H9 (cell line): ENCODE measurements around the gene KAT8. TPM values are rescaled to one million over a fixed set of nuclear protein-coding genes. Genes with fewer than 3 reads are reported as not detected.

Experiments used
- DNase-seq: peaks from one replicate; pipeline ENCODE4 v3.0.0-alpha.2; 2017
- H2AFZ ChIP-seq: one replicate; pipeline ENCODE4 v1.6.1; 2013; ENCODE audit warnings: mild to moderate bottlenecking, low read length, control low read depth, moderate library complexity
- H2AK5ac ChIP-seq: 2 replicates; pipeline ENCODE4 v1.6.1; 2013; ENCODE audit warnings: low read length, control low read depth, mixed read lengths; ENCODE audit not compliant: insufficient read length
- H2BK120ac ChIP-seq: one replicate; pipeline ENCODE4 v1.6.1; 2013; ENCODE audit warnings: low read depth, mild to moderate bottlenecking, low read length, control low read depth, inconsistent platforms; ENCODE audit not compliant: poor library complexity, severe bottlenecking
- H2BK12ac ChIP-seq: 2 replicates; pipeline ENCODE4 v1.6.1; 2013; ENCODE audit warnings: low read length, control low read depth, mixed read lengths, low read depth; ENCODE audit not compliant: insufficient read length
- H2BK15ac ChIP-seq: 2 replicates; pipeline ENCODE4 v1.6.1; 2013; ENCODE audit warnings: low read depth, low read length, control low read depth
- H2BK20ac ChIP-seq: one replicate; pipeline ENCODE4 v1.6.1; 2013; ENCODE audit warnings: low read depth, mild to moderate bottlenecking, low read length, control low read depth, inconsistent platforms; ENCODE audit not compliant: poor library complexity, severe bottlenecking
- H2BK5ac ChIP-seq: 2 replicates; pipeline ENCODE4 v1.6.1; 2013; ENCODE audit warnings: low read length, control low read depth, mixed read lengths; ENCODE audit not compliant: insufficient read length
- H3K14ac ChIP-seq: 2 replicates; pipeline ENCODE4 v1.6.1; 2013; ENCODE audit warnings: low read length, control low read depth; ENCODE audit not compliant: insufficient read depth
- H3K18ac ChIP-seq: 2 replicates; pipeline ENCODE4 v1.6.1; 2013; ENCODE audit warnings: low read depth, mild to moderate bottlenecking, mixed read lengths, low read length, control low read depth; ENCODE audit not compliant: insufficient read length
- H3K23ac ChIP-seq: 2 replicates; pipeline ENCODE4 v1.6.1; 2013; ENCODE audit warnings: low read length, control low read depth, mixed read lengths, low read depth; ENCODE audit not compliant: insufficient read length
- H3K23me2 ChIP-seq: 2 replicates; pipeline ENCODE4 v1.6.1; 2013; ENCODE audit warnings: low read depth, mild to moderate bottlenecking, mixed read lengths, low read length, control low read depth; ENCODE audit not compliant: insufficient read length, poor library complexity, severe bottlenecking
- H3K27ac ChIP-seq: 2 replicates; pipeline ENCODE4 v1.5.1; 2013; ENCODE audit warnings: low read length, control low read depth, mixed read lengths, low read depth; ENCODE audit not compliant: insufficient read length
- H3K27me3 ChIP-seq: 2 replicates; pipeline ENCODE4 v1.6.1; 2013; ENCODE audit warnings: low read length, control low read depth, inconsistent platforms; ENCODE audit not compliant: insufficient read depth
- H3K4ac ChIP-seq: 2 replicates; pipeline ENCODE4 v1.6.1; 2013; ENCODE audit warnings: low read depth, mild to moderate bottlenecking, control low read depth, inconsistent platforms, low read length, moderate library complexity
- H3K4me1 ChIP-seq: 2 replicates; pipeline ENCODE4 v1.6.1; 2013; ENCODE audit warnings: low read length, control low read depth, inconsistent platforms; ENCODE audit not compliant: insufficient read depth
- H3K4me2 ChIP-seq: 2 replicates; pipeline ENCODE4 v1.6.1; 2013; ENCODE audit warnings: low read length, control low read depth, mixed read lengths; ENCODE audit not compliant: insufficient read length, insufficient read depth
- H3K56ac ChIP-seq: 2 replicates; pipeline ENCODE4 v1.6.1; 2013; ENCODE audit warnings: low read depth, mild to moderate bottlenecking, mixed read lengths, low read length, control low read depth; ENCODE audit not compliant: insufficient read length
- H3K79me1 ChIP-seq: 2 replicates; pipeline ENCODE4 v1.6.1; 2013; ENCODE audit warnings: low read depth, mild to moderate bottlenecking, moderate library complexity, low read length, control low read depth, inconsistent platforms; ENCODE audit not compliant: insufficient read depth, poor library complexity, severe bottlenecking
- H3K79me2 ChIP-seq: 2 replicates; pipeline ENCODE4 v1.6.1; 2013; ENCODE audit warnings: low read length, control low read depth, inconsistent platforms; ENCODE audit not compliant: insufficient read depth
- H3K9ac ChIP-seq: 2 replicates; pipeline ENCODE4 v1.6.1; 2013; ENCODE audit warnings: low read length, control low read depth, mixed read lengths; ENCODE audit not compliant: insufficient read length; ENCODE audit errors: extremely low read depth
- H3K9me3 ChIP-seq: one replicate; pipeline ENCODE4 v1.6.1; 2013; ENCODE audit warnings: low read depth, low read length, inconsistent platforms; ENCODE audit not compliant: control insufficient read depth
- H3T11ph ChIP-seq: one replicate; pipeline ENCODE4 v1.6.1; 2013; ENCODE audit warnings: mild to moderate bottlenecking, low read length, control low read depth, inconsistent platforms
- H4K20me1 ChIP-seq: one replicate; pipeline ENCODE4 v1.6.1; 2013; ENCODE audit not compliant: control insufficient read depth, insufficient read length, insufficient read depth
- H4K5ac ChIP-seq: 2 replicates; pipeline ENCODE4 v1.6.1; 2013; ENCODE audit warnings: low read depth, mild to moderate bottlenecking, mixed read lengths, low read length, control low read depth; ENCODE audit not compliant: insufficient read length
- H4K8ac ChIP-seq: replicated peaks from 2 replicates; pipeline ENCODE4 v1.6.1; 2013; ENCODE audit warnings: low read length, control low read depth, mixed read lengths, low read depth; ENCODE audit not compliant: insufficient read length
- H4K91ac ChIP-seq: 2 replicates; pipeline ENCODE4 v1.6.1; 2013; ENCODE audit warnings: low read depth, mild to moderate bottlenecking, moderate library complexity, mixed read lengths, low read length, control low read depth; ENCODE audit not compliant: insufficient read length
- H3K27ac Mint-ChIP-seq, 3 experiments: 2 replicates in 2 of 3; 3 replicates in 1 of 3; pipeline ENCODE4 v1.8.0; 2020 to 2021; ENCODE audit warnings: mixed read lengths in 3 of 3, mild to moderate bottlenecking in 1 of 3, moderate library complexity in 1 of 3
- H3K27me3 Mint-ChIP-seq: 2 replicates; pipeline ENCODE4 v1.8.0; 2021; ENCODE audit warnings: low read depth, mild to moderate bottlenecking, moderate library complexity, mixed read lengths
- H3K36me3 Mint-ChIP-seq, 3 experiments: 2 replicates in 2 of 3; 3 replicates in 1 of 3; pipeline ENCODE4 v1.8.0; 2020 to 2021; ENCODE audit warnings: low read depth in 3 of 3, mixed read lengths in 3 of 3; ENCODE audit not compliant: insufficient read depth in 1 of 3
- H3K4me1 Mint-ChIP-seq, 2 experiments: 2 replicates each; pipeline ENCODE4 v1.8.0; 2020; ENCODE audit warnings: mixed read lengths in 2 of 2
- H3K4me3 Mint-ChIP-seq, 2 experiments: 2 replicates in 1 of 2; 3 replicates in 1 of 2; pipeline ENCODE4 v1.8.0; 2020 to 2021; ENCODE audit warnings: mild to moderate bottlenecking in 2 of 2, mixed read lengths in 2 of 2, moderate library complexity in 1 of 2
- H3K9me3 Mint-ChIP-seq, 2 experiments: 2 replicates in 1 of 2; 3 replicates in 1 of 2; pipeline ENCODE4 v1.8.0; 2020; ENCODE audit warnings: mild to moderate bottlenecking in 2 of 2, mixed read lengths in 2 of 2, moderate library complexity in 1 of 2
- CTCF ChIP-seq: fragments of 200-600 bp; sonication (generic); conservative IDR thresholded peaks from 3 replicates; pipeline ENCODE4 v1.8.0; 2021; ENCODE audit warnings: antibody characterized with exemption, mild to moderate bottlenecking
- WGBS: extraction: QIAGEN DNeasy Blood & Tissue Kit; methylation state at CpG from one replicate; pipeline ENCODE4 v1.1.7; 2013; ENCODE audit warnings: missing lambda C conversion rate, low lambda C conversion rate, mixed read lengths; ENCODE audit not compliant: insufficient read length; ENCODE audit errors: extremely low coverage; 5-methylcytosine and 5-hydroxymethylcytosine counted together
- total RNA-seq: library from RNA; stranded (reverse); gene quantifications from 2 replicates; pipeline ENCODE4 v1.2.1, GENCODE V29; 2021

Gene KAT8
- total RNA-seq, 1 experiment from 2014 or later = 52.1 TPM

- no peak overlapping the region for H2BK12ac ChIP-seq
- Mint-ChIP-seq H3K27ac (peak overlapping the region; percentile 95 to 100 (median 98); a peak in 6 of 7 replicates), H3K9me3 (peaks cover 0 to 2% of the 10 kb centered on the region in 2 experiments; a peak in 2 of 5 replicates), H3K36me3 (peaks cover 33 to 36% (median 35%) of the 10 kb centered on the region in 3 experiments), H3K27me3 (peaks cover 2% of the 10 kb centered on the region), H3K4me1 (peaks cover 34 to 37% of the 10 kb centered on the region in 2 experiments), H3K4me3 (peak overlapping the region; percentile 97 to 99)
- H3K4me1 ChIP-seq = no peaks in the 10 kb centered on the region; the same call in 1 of the 2 replicates
- no peaks in the 10 kb centered on the region for H4K20me1 ChIP-seq
- no peak overlapping the region for H2AK5ac ChIP-seq
- peaks cover 7% of the 10 kb centered on the region for H3K79me1 ChIP-seq
- H2AFZ ChIP-seq = no peak overlapping the region
- H3T11ph ChIP-seq = no peak overlapping the region
- peaks cover 37% of the 10 kb centered on the region for H3K79me2 ChIP-seq
- H3K23me2 ChIP-seq = peaks cover 9% of the 10 kb centered on the region
- H2BK120ac ChIP-seq = no peak overlapping the region
- H3K9me3 ChIP-seq = no peaks in the 10 kb centered on the region
- no peak for DNase-seq
- H2BK5ac ChIP-seq = no peak overlapping the region
- peak overlapping the region; percentile 87 for H3K4me2 ChIP-seq
- peak overlapping the region; percentile 84; the same call in 1 of the 2 replicates for H3K14ac ChIP-seq
- H3K18ac ChIP-seq = peak overlapping the region; percentile 76
- H2BK15ac ChIP-seq = no peak overlapping the region
- no peak overlapping the region for H4K91ac ChIP-seq
- no peak overlapping the region for H3K27ac ChIP-seq
- no peak for TF ChIP-seq CTCF
- no peak overlapping the region; the same call in 1 of the 2 replicates for H3K4ac ChIP-seq
- H3K56ac ChIP-seq = no peak overlapping the region
- H3K9ac ChIP-seq = peak overlapping the region; percentile 71
- no peak overlapping the region for H2BK20ac ChIP-seq
- H4K8ac ChIP-seq = no peak overlapping the region
- no peaks in the 10 kb centered on the region for H3K27me3 ChIP-seq
- WGBS = no CpG with 5 or more reads among the region's 27 CpGs
- no peak overlapping the region for H4K5ac ChIP-seq
- no peak overlapping the region for H3K23ac ChIP-seq
Measured at GRCh38 chr16:31179219-31179746, 61.8 kb downstream of the KAT8 start.
